A549 (cell line): ENCODE data around the gene MXD4. TPM values are rescaled to one million over a fixed set of nuclear protein-coding genes. Genes with fewer than 3 reads are reported as not detected.

Experiments
- ATAC-seq, 2 experiments: fragments of 200-7000 bp in 1 of 2; fragments of >200 bp in 1 of 2; cut with Nextera tagmentation in 1 of 2; cut with Tn5 transposase in 1 of 2; 3 replicates each; pipeline versions ENCODE4 v1.8.0 to v1.9.1; 2018 to 2020; ENCODE audit warnings: mild to moderate bottlenecking in 1 of 2, moderate library complexity in 1 of 2
- CTCF ChIA-PET: fragments of 300-600 bp; sonication (Branson Sonifier 250); formaldehyde crosslinking; extraction: SDS; loops from one replicate; lab custom pipeline; 2021; ENCODE audit warnings: antibody characterized with exemption, inconsistent platforms; lab: Yijun Ruan, JAX
- POLR2A ChIA-PET: fragments of 350-600 bp; formaldehyde crosslinking; extraction: SDS; loops from one replicate; lab custom pipeline; 2021; ENCODE audit warnings: antibody characterized with exemption, inconsistent platforms; lab: Yijun Ruan, JAX
- DNase-seq, 2 experiments: peaks; one replicate each; pipeline versions ENCODE4 v3.0.0 to v3.0.0-alpha.2; 2011 to 2016; ENCODE audit warnings: low read depth in 1 of 2, low spot score in 1 of 2
- FAIRE-seq: peaks from 2 replicates; lab custom pipeline; 2011; peaks lifted over from hg19 to GRCh38; lab: Jason Lieb, UNC
- H3K27ac ChIP-seq, 2 experiments: fragments of >200 bp; sonication (Bioruptor Twin); formaldehyde crosslinking; 3 replicates each; pipeline ENCODE4 v1.5.1; 2016 to 2017
- H3K4me1 ChIP-seq: fragments of >200 bp; sonication (Bioruptor Twin); formaldehyde crosslinking; 3 replicates; pipeline ENCODE4 v1.6.1; 2016
- H3K4me2 ChIP-seq: fragments of >200 bp; sonication (Bioruptor Twin); formaldehyde crosslinking; 3 replicates; pipeline ENCODE4 v1.6.1; 2016
- H3K4me3 ChIP-seq: fragments of >200 bp; sonication (Bioruptor Twin); formaldehyde crosslinking; 3 replicates; pipeline ENCODE4 v1.5.1; 2016
- H3K9me3 ChIP-seq: fragments of >200 bp; sonication (Bioruptor Twin); formaldehyde crosslinking; 3 replicates; pipeline ENCODE4 v1.6.1; 2016
- ESRRA ChIP-seq: fragments of 150-350 bp; IDR thresholded peaks from 2 replicates; pipeline ENCODE4 v1.6.1; 2014; ENCODE audit warnings: mild to moderate bottlenecking, low read length, borderline replicate concordance
- GATA3 ChIP-seq: IDR thresholded peaks from 2 replicates; pipeline ENCODE4 v1.6.1; 2012; ENCODE audit warnings: borderline replicate concordance
- HDAC2 ChIP-seq: fragments of 200-600 bp; sonication (generic); IDR thresholded peaks from 2 replicates; pipeline ENCODE4 v1.6.1; 2016
- HEYL ChIP-seq: fragments of 250-450 bp; sonication (Bioruptor Pico); IDR thresholded peaks from 2 replicates; pipeline ENCODE4 v1.8.0; 2021; ENCODE audit warnings: mild to moderate bottlenecking, moderate library complexity
- HOXB13 ChIP-seq: fragments of 250-450 bp; sonication (Bioruptor Pico); IDR thresholded peaks from 2 replicates; pipeline ENCODE4 v1.5.0; 2020; ENCODE audit warnings: low read depth, mild to moderate bottlenecking, moderate library complexity
- HOXB5 ChIP-seq: fragments of 250-450 bp; sonication (Bioruptor Pico); IDR thresholded peaks from 2 replicates; pipeline ENCODE4 v1.5.0; 2020; ENCODE audit warnings: mild to moderate bottlenecking, moderate library complexity
- JUN ChIP-seq, 2 experiments: fragments of >200 bp; sonication (Bioruptor Twin); formaldehyde crosslinking; IDR thresholded peaks; 2 replicates in 1 of 2; 3 replicates in 1 of 2; pipeline ENCODE4 v1.6.1; 2016 to 2017
- KDM1A ChIP-seq: fragments of 200-600 bp; sonication (generic); IDR thresholded peaks from 2 replicates; pipeline ENCODE4 v1.6.1; 2016; ENCODE audit warnings: low read depth, mild to moderate bottlenecking
- MAZ ChIP-seq: fragments of 150-350 bp; IDR thresholded peaks from 2 replicates; pipeline ENCODE4 v1.6.1; 2014; ENCODE audit warnings: antibody characterized with exemption, low read depth, low read length, borderline replicate concordance
- PBX3 ChIP-seq: IDR thresholded peaks from 2 replicates; pipeline ENCODE4 v1.6.1; 2012
- RARB ChIP-seq: fragments of 250-450 bp; sonication (Bioruptor Pico); IDR thresholded peaks from 2 replicates; pipeline ENCODE4 v1.8.0; 2021; ENCODE audit warnings: mild to moderate bottlenecking, moderate library complexity
- RCOR1 ChIP-seq: fragments of 150-350 bp; IDR thresholded peaks from 2 replicates; pipeline ENCODE4 v1.6.1; 2014; ENCODE audit warnings: antibody characterized with exemption, low read length, low read depth
- RFX5 ChIP-seq: fragments of 450-650 bp; IDR thresholded peaks from 2 replicates; pipeline ENCODE4 v1.7.1; 2014; ENCODE audit warnings: antibody characterized with exemption, mild to moderate bottlenecking, moderate library complexity
- SREBF2 ChIP-seq: fragments of 450-650 bp; IDR thresholded peaks from 2 replicates; pipeline ENCODE4 v1.6.1; 2014; ENCODE audit warnings: mild to moderate bottlenecking, moderate library complexity
- TP53 ChIP-seq: fragments of 250-450 bp; sonication (Bioruptor Pico); IDR thresholded peaks from 2 replicates; pipeline ENCODE4 v1.5.0; 2021; ENCODE audit warnings: mild to moderate bottlenecking, moderate library complexity
- ZFP36 ChIP-seq: fragments of 450-650 bp; IDR thresholded peaks from 2 replicates; pipeline ENCODE4 v1.6.1; 2014; ENCODE audit warnings: borderline replicate concordance; ENCODE audit not compliant: partially characterized antibody
- ZNF302 ChIP-seq: fragments of 250-450 bp; sonication (Bioruptor Pico); IDR thresholded peaks from 2 replicates; pipeline ENCODE4 v1.9.0; 2021; ENCODE audit warnings: inconsistent platforms, mild to moderate bottlenecking, moderate library complexity
- WGBS: methylation state at CpG from one replicate; pipeline ENCODE4 v1.1.6; 2017; ENCODE audit errors: missing lambda C conversion rate; 5-methylcytosine and 5-hydroxymethylcytosine counted together
- polyA plus RNA-seq, 4 experiments: library from polyadenylated mRNA; depleted of rRNA in 3 of 4; stranded (reverse); fragments of >200 nt; fragmentation: RNase III in 1 of 4; extraction: RNeasy Plus Mini Kit Qiagen cat#74134 plus additional on column Dnase treatment in 1 of 4; gene quantifications; 2 replicates in 3 of 4; 3 replicates in 1 of 4; pipeline ENCODE4 v1.2.3, GENCODE V29; 2011 to 2017

MXD4 gene
- polyA plus RNA-seq, 2 of the 4 experiments (the other 2 are of a cell fraction) = 10.8 to 18.5 TPM

- 79% methylated on average over 15 of the region's 25 CpGs for WGBS
- no peak for FAIRE-seq
- Histone ChIP-seq H3K4me2 (no peak overlapping the region), H3K27ac (no peak overlapping the region), H3K4me3 (no peak overlapping the region), H3K4me1 (no peaks in the 10 kb centered on the region), H3K9me3 (no peaks in the 10 kb centered on the region)
- no peak for ATAC-seq
- DNase-seq = no peak
- TF ChIP-seq RFX5 = no peak
- ChIA-PET CTCF (no interaction called here), POLR2A (interaction anchor here (0.6 kb wide), 1 partner anchor 10 kb away, joined by 3 read pairs; the partner anchor contains the start of gene MXD4)
These were observed 10.3 kb upstream of the MXD4 start for GRCh38 chr4:2272026-2272827.

GRCh38 chr4:2271279-2272025 lies 9.5 kb upstream of the MXD4 start:
- H3K9me3 ChIP-seq = no peaks in the 10 kb centered on the region
- CTCF ChIA-PET = no interaction called here
- H3K4me1 ChIP-seq = no peaks in the 10 kb centered on the region
- ATAC-seq (no peak), DNase-seq (no peak), FAIRE-seq (no peak)
- H3K4me3 ChIP-seq = no peak overlapping the region
- no peak overlapping the region for H3K27ac ChIP-seq
- 63% methylated on average over 2 of the region's 27 CpGs for WGBS
- POLR2A ChIA-PET = no interaction called here
- no peak overlapping the region for H3K4me2 ChIP-seq
- TF ChIP-seq HDAC2 = no peak
- TF ChIP-seq GATA3 = no peak

- POLR2A ChIA-PET = no interaction called here
- CTCF ChIA-PET = no interaction called here
- H3K27ac ChIP-seq = no peak overlapping the region
- no peak overlapping the region for H3K4me3 ChIP-seq
- no peak for FAIRE-seq
- no peak for TF ChIP-seq ESRRA
- TF ChIP-seq HOXB5 (CRISPR knock-in tag) = no peak
- TF ChIP-seq RARB = no peak
- no peak for TF ChIP-seq ZFP36
- TF ChIP-seq, all 56 proteins: peak for 0
- no peak for DNase-seq
- Histone ChIP-seq H3K4me1 (no peaks in the 10 kb centered on the region), H3K4me2 (no peak overlapping the region), H3K9me3 (no peaks in the 10 kb centered on the region)
- 92% methylated on average over 16 of the region's 34 CpGs for WGBS
- ATAC-seq = no peak
These were observed 8.6 kb upstream of the MXD4 start for GRCh38 chr4:2270341-2271165.

GRCh38 chr4:2269618-2270163 lies 7.8 kb upstream of the MXD4 start:
- H3K4me2 ChIP-seq = no peak overlapping the region
- no peak overlapping the region for H3K4me3 ChIP-seq
- 58% methylated on average over 7 of the region's 12 CpGs for WGBS
- no peaks in the 10 kb centered on the region for H3K9me3 ChIP-seq
- FAIRE-seq (no peak), ATAC-seq (no peak), DNase-seq (no peak)
- ChIA-PET CTCF (no interaction called here), POLR2A (no interaction called here)
- no peaks in the 10 kb centered on the region for H3K4me1 ChIP-seq
- H3K27ac ChIP-seq = no peak overlapping the region
- TF ChIP-seq MAZ (no peak), RARB (no peak), RCOR1 (no peak), HOXB5 (CRISPR knock-in tag) (no peak), HOXB13 (CRISPR knock-in tag) (no peak), PBX3 (no peak), KDM1A (no peak), SREBF2 (no peak), TP53 (CRISPR knock-in tag) (no peak), JUN (IDR thresholded peaks at IDR 0.05) (no peak), HEYL (CRISPR knock-in tag) (no peak), ZNF302 (CRISPR knock-in tag) (no peak), ZFP36 (no peak)
